Colonic mucosa (tissue), 4 donors: ENCODE data around the gene ZNF408. TPM values are rescaled to one million over a fixed set of nuclear protein-coding genes. Genes with fewer than 3 reads are reported as not detected.
A peak's percentile ranks its signal among the peaks of the same experiment; 100 is the strongest.

Source experiments
- DNase-seq: peaks from one replicate; pipeline ENCODE4 v3.0.0-alpha.2; 2020
- H3K27ac ChIP-seq: fragments of 200-600 bp; one replicate; pipeline ENCODE4 v1.8.0; 2021
- H3K27me3 ChIP-seq: fragments of 200-600 bp; one replicate; pipeline ENCODE4 v1.8.0; 2021
- H3K36me3 ChIP-seq: fragments of 200-600 bp; one replicate; pipeline ENCODE4 v1.8.0; 2021
- H3K4me1 ChIP-seq: fragments of 200-600 bp; one replicate; pipeline ENCODE4 v1.8.0; 2021; ENCODE audit warnings: mild to moderate bottlenecking
- H3K4me3 ChIP-seq: fragments of 200-600 bp; one replicate; pipeline ENCODE4 v1.8.0; 2021
- H3K9ac ChIP-seq, 2 donors: one replicate each; pipeline ENCODE4 v1.7.0; 2013; ENCODE audit warnings: control low read depth in 2 of 2, low read depth in 2 of 2, low read length in 2 of 2
- H3K9me3 ChIP-seq: fragments of 200-600 bp; one replicate; pipeline ENCODE4 v1.8.0; 2021
- intact Hi-C: fragments of 100-400 bp; cut with DNase I; formaldehyde crosslinking; loops from one replicate; pipeline ENCODE4 v1.14.1; 2022
- total RNA-seq, 2 donors: library from RNA; stranded (reverse); fragmentation: NEBNext Ultra II Directional in 1 of 2; extraction: Animal tissue kit (Norgen Biotek cat#: 25700) in 1 of 2; gene quantifications; one replicate each; pipeline ENCODE4 v1.2.1, GENCODE V29; 2021
- TF ChIP-seq, protein P1 (sequence below): fragments of 200-600 bp; IDR thresholded peaks from one replicate; pipeline ENCODE4 v1.8.0; 2022; ENCODE audit warnings: antibody characterized with exemption, mild to moderate bottlenecking
- donor health status: healthy.
- donor health status: DM: no; HTN: no; CAD: no.
- donor health status: DM: no; HTN: no; CAD: no.

Gene ZNF408
- total RNA-seq, 2 donors from 2014 or later: 11.7 to 15.5 TPM

DNA sequence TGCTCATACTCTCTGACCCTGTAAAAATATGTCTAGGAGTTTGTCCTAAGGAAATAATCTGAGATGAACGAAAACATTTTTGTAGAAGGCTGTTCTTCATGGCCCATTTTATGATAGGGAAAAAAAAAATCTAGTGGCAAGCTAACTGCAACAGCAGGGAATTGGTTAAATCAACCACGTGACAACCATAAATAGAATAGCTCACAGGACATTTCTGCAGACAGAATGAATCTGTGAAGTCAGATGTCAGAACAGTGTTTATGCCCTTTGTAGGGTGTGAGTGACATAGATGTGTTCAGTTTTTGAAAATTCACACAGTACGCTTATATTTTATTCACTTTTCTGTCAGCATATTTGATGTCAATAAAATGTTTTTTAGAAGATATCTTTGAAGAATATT is 16.5 kb upstream of the ZNF408 start:
- TF ChIP-seq, protein P1, sequence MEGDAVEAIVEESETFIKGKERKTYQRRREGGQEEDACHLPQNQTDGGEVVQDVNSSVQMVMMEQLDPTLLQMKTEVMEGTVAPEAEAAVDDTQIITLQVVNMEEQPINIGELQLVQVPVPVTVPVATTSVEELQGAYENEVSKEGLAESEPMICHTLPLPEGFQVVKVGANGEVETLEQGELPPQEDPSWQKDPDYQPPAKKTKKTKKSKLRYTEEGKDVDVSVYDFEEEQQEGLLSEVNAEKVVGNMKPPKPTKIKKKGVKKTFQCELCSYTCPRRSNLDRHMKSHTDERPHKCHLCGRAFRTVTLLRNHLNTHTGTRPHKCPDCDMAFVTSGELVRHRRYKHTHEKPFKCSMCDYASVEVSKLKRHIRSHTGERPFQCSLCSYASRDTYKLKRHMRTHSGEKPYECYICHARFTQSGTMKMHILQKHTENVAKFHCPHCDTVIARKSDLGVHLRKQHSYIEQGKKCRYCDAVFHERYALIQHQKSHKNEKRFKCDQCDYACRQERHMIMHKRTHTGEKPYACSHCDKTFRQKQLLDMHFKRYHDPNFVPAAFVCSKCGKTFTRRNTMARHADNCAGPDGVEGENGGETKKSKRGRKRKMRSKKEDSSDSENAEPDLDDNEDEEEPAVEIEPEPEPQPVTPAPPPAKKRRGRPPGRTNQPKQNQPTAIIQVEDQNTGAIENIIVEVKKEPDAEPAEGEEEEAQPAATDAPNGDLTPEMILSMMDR: no peak
- Histone ChIP-seq H3K4me1 (no peaks in the 10 kb centered on the region), H3K36me3 (peaks cover 37% of the 10 kb centered on the region), H3K27ac (no peak overlapping the region), H3K27me3 (no peaks in the 10 kb centered on the region), H3K9ac (no peak overlapping the region), H3K4me3 (no peak overlapping the region), H3K9me3 (no peaks in the 10 kb centered on the region)
- DNase-seq: no peak
- intact Hi-C loops: no loop called here

DNA sequence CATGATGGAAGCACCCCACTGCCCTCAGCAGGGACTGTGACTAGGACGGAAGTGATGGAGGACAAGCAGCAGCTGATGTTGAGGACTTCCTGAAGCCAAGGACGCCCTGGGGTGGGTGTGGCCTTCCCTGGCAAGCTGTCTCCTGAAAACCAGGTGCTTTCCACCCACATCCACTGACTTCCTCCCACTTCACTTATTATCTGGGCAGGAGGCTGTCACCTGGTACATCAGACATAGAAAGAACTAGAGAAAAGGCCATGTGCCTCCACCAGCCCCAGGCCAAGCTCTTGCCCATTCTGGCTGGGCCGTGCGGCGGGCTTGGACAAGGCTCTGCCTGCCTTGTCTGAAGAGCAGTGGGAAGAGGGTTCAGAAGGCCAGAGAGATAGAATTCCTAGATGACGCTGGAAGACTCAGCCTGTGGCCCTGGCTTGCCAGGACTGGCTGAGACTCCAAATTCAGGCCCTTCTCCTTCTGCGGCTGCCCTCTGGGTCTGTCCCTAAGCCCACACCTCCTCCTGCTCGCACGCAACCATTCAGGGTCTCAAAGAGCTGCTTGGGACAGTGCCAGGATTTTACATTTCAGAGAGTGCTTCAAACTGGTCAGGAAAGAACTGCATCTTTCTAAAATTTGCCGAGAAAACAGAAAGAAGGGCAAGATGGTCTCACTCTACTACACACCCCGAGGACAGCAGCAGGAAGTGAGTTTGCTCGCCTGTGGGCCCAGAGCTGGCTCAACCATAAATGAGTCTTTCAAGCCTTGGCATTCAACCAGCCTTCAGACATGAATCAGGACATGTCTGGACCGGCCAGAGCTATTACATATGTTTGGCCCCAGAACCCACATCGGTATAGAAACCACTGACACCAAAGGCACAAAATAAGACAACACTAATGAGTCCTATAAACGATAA is 13.7 kb upstream of the ZNF408 start:
- H3K4me3 ChIP-seq: no peak overlapping the region
- TF ChIP-seq, protein P1: no peak
- H3K9ac ChIP-seq: no peak overlapping the region
- H3K27ac ChIP-seq: peak overlapping the region; percentile 27
- no peaks in the 10 kb centered on the region for H3K4me1 ChIP-seq
- no peaks in the 10 kb centered on the region for H3K9me3 ChIP-seq
- intact Hi-C loops: no loop called here
- DNase-seq: no peak
- peaks cover 13% of the 10 kb centered on the region for H3K36me3 ChIP-seq
- no peaks in the 10 kb centered on the region for H3K27me3 ChIP-seq

DNA sequence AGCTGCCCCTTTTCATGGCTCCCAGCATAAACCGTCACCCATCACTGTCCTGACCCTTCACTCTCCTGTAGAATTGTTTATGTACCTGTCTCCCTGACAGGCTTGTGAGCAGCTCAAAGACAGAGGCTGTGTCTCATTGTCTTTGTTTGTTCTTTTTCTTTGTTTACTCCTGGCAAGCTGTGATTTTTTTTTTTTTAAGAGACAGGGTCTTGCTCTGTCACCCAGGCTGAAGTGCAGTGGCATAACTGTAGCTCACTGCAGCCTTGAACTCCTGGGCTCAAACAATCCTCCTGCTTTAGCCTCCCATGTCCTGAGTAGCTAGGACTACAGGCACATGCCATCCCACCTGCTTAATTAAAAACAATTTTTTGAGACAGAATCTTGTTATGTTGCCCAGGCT is 10.1 kb upstream of the ZNF408 start:
- H3K9me3 ChIP-seq: no peaks in the 10 kb centered on the region
- no peaks in the 10 kb centered on the region for H3K4me1 ChIP-seq
- no peaks in the 10 kb centered on the region for H3K27me3 ChIP-seq
- H3K4me3 ChIP-seq: no peak overlapping the region
- intact Hi-C loops: no loop called here
- TF ChIP-seq, protein P1: no peak
- DNase-seq: no peak
- H3K27ac ChIP-seq: no peak overlapping the region
- H3K36me3 ChIP-seq: peaks cover 26% of the 10 kb centered on the region
- H3K9ac ChIP-seq: no peak overlapping the region

DNA sequence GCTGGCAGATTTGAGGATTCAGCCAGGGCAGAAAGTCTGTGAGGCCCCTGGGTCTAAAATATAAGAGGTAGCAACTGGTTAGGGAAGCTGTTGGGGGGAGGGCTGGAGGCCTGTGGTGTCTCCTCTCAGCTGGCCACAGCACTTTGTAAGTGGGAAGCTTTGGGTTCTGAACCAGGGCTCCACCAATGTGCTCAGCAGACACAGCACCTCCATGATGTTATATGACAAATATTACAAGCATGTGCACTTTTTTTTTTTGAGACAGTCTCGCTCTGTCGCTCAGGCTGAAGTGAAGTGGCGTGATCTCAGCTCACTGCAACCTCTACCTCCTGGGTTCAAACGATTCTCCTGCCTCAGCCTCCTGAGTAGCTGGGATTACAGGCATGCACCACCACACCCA is 8.4 kb upstream of the ZNF408 start:
- H3K9me3 ChIP-seq: no peaks in the 10 kb centered on the region
- peaks cover 28% of the 10 kb centered on the region for H3K36me3 ChIP-seq
- no peaks in the 10 kb centered on the region for H3K27me3 ChIP-seq
- H3K27ac ChIP-seq: no peak overlapping the region
- no peak overlapping the region for H3K9ac ChIP-seq
- intact Hi-C loops: no loop called here
- TF ChIP-seq, protein P1: no peak
- no peak for DNase-seq
- H3K4me1 ChIP-seq: no peaks in the 10 kb centered on the region
- no peak overlapping the region for H3K4me3 ChIP-seq

DNA sequence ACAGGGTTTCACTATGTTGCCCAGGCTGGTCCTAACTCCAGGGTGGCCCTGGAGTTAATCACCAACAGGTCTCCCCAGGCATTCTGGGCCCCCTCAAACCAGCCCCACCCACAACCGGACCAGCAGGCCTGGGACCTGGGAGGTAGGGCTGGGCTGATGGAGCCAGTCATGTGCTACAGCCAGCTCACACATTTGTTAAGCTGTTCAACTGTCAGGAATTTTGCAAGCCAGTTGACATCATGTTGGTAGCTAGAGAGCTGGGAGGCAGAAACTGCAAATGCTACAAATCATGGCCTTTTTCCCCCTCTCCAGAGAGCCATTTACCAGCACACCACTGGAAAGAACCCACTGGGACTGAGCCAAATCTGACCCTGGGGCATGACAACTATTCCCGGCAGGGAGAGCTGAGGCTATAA is 7.2 kb upstream of the ZNF408 start:
- H3K9me3 ChIP-seq: no peaks in the 10 kb centered on the region
- no peak for DNase-seq
- no peak overlapping the region for H3K9ac ChIP-seq
- H3K27me3 ChIP-seq: no peaks in the 10 kb centered on the region
- peaks cover 2% of the 10 kb centered on the region for H3K4me1 ChIP-seq
- no peak overlapping the region for H3K4me3 ChIP-seq
- H3K27ac ChIP-seq: no peak overlapping the region
- intact Hi-C loops: no loop called here
- TF ChIP-seq, protein P1: no peak
- H3K36me3 ChIP-seq: peaks cover 20% of the 10 kb centered on the region
